Epithelial cell of alveolus of lung (primary cell): Measurements from ENCODE around the gene SNX1. TPM values are rescaled to one million over a fixed set of nuclear protein-coding genes. Genes with fewer than 3 reads are reported as not detected.

Experiments
- total RNA-seq: library from RNA; depleted of rRNA; stranded (reverse); fragments of >200 nt; gene quantifications from 2 replicates; pipeline ENCODE4 v1.2.1, GENCODE V29; 2015

The SNX1 gene
- total RNA-seq = 23.3 and 41.5 TPM in 2 replicates

DNA sequence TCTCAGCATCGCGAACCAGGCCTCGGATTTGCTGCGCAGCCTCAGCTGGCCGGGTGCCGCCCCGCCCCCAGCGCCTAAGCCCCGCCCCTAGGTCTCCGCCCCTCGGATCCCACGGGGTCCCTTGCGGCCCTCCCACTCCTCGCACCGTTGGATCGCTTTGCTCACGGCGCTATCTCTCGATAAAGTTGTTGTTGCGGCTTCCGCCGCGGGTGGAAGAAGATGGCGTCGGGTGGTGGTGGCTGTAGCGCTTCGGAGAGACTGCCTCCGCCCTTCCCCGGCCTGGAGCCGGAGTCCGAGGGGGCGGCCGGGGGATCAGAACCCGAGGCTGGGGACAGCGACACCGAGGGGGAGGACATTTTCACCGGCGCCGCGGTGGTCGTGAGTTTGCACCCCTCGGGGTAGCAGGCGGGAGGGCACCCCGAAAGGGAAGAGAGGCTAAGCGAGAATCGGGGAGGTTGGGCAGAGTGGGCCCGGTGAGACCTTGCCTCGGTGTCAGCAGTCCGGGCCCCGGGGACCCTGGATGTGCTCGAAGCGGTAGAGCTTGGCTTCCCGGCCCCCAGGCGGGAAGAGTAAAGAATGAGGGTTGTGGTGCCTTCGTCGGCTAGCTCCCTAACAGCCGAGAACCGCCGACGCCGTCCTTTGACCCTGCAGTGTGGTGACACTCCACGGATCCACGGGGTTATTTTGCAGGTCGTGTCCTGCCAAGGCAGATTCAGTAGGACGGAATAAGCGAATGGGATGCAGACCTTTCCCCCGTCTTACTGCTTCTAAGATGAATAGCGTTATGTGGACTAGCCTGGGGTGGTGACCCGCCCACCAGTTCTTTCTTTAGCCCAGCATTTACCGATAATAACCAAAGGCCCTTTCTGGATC, at the start of gene SNX1:
TSS of gene SNX1 (plus strand) at position 188 of the 873 bp plus-strand sequence. CDS start at position 220, 32 bp downstream.

GRCh38 chr15:64046421-64047153, 49.2 kb upstream of the SNX1 start, which contains the start of gene DAPK2:
Gene DAPK2 (minus strand): TSS chr15:64046485. CDS start chr15:64040261, 6,224 bp downstream.

DNA sequence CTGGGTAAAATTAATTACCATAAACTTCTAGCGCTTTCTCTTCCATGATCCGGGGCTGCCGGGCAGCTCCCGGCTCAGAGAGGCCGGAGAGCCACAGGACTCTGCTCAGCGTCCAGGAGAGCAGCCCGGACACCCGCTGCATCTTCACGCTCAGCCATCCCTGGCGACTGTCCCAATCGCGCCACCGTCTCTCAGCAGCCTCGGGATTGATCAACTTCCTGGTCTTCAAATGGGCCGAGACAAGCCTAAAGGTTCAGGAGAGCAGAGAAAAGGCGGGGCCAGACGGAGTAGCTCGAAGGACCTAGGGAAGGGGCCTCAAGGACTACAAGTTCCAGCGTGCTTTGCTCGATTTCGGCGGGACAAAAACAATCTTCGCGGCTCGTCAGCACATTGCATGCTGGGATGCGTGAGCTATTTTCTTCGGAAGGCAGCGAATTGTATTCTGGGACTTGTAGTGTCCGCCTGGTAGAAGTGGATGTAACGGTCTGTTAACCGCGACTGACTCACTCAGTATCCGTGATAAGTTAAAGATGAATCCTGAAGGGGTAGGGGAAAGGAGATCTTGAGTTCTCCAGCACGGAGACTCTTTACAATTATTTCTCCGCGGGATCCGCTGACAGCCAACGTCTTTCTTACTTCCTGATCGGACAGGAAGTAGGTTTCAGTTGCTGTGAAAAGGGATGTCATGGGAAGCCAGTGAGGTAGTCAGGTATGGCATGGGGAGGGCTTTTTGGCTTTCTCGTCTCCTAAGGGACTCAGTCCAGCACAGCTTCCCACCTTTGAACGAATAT, 2.0 kb upstream of the SNX1 start, which contains the start of gene CIAO2A:
TSS of gene CIAO2A (minus strand) at position 212 of the 791 bp plus-strand sequence. CDS start at position 142, 70 bp downstream.

GRCh38 chr15:64151727-64152506, 56.1 kb downstream of the SNX1 start, which contains the start of gene SNX22:
Gene SNX22 (plus strand): TSS chr15:64151731. CDS start chr15:64151776, 45 bp downstream.

GRCh38 chr15:64162869-64163658, 67.3 kb downstream of the SNX1 start, which contains the start of gene PPIB:
Gene PPIB (minus strand): TSS chr15:64163022. CDS start chr15:64162986, 36 bp downstream.

Other genes starting within 250 kb of the SNX1 start
- gene DAPK2, start 49.5 kb upstream of the SNX1 start, total RNA-seq = under 0.01 and 0.78 TPM in 2 replicates
- 79.3 and 97.9 TPM in 2 replicates for gene CIAO2A, start 2.1 kb upstream of the SNX1 start, total RNA-seq
- 0.40 TPM in 1 of 2 replicates, not detected in the other for gene SNX22, start 55.7 kb downstream of the SNX1 start, total RNA-seq
- 713 and 1,049 TPM in 2 replicates for gene PPIB, start 67.0 kb downstream of the SNX1 start, total RNA-seq